ENCODE measurements around the gene FIGNL1.

The FIGNL1 gene, protein sequence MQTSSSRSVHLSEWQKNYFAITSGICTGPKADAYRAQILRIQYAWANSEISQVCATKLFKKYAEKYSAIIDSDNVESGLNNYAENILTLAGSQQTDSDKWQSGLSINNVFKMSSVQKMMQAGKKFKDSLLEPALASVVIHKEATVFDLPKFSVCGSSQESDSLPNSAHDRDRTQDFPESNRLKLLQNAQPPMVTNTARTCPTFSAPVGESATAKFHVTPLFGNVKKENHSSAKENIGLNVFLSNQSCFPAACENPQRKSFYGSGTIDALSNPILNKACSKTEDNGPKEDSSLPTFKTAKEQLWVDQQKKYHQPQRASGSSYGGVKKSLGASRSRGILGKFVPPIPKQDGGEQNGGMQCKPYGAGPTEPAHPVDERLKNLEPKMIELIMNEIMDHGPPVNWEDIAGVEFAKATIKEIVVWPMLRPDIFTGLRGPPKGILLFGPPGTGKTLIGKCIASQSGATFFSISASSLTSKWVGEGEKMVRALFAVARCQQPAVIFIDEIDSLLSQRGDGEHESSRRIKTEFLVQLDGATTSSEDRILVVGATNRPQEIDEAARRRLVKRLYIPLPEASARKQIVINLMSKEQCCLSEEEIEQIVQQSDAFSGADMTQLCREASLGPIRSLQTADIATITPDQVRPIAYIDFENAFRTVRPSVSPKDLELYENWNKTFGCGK

DNA sequence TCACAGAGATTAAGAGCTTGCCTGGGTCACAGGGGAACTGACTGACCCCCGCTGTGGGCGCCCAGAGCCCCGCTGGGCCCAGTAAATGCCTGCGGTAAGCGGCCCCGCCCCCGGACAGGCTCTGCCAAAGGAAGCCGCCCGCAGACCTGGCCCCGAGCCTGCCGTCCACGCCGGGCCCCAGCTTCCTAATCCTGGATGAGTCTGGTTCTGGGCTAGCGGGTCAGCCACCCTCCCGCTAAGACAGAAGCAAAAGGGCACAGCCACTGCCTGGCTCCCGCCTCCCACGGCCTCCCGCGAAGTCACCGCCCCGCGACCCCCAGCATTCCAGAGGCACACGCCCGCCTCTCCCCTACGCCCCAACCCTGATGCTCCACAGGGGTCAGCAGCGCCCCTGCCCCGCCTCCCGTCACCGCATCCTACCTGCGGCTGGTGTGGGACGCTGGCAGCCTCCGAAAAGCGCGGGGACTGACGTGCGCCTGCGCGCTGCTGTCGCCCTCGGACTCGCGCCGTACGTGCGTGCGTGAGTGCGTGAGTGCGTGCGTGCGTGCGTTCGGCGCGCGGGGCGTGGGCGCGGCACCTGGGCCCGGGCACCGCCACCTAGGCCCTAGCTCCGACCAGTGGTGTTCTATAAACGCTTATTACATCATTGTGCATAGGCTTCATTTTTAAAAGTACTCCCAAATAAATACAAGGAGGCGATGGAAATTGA is at the start of gene FIGNL1:
Gene FIGNL1 (minus strand): TSS at position 470 of the 709 bp plus-strand sequence. CDS start 3,063 bp downstream, outside the sequence.
- TF ChIP-seq, protein P1, sequence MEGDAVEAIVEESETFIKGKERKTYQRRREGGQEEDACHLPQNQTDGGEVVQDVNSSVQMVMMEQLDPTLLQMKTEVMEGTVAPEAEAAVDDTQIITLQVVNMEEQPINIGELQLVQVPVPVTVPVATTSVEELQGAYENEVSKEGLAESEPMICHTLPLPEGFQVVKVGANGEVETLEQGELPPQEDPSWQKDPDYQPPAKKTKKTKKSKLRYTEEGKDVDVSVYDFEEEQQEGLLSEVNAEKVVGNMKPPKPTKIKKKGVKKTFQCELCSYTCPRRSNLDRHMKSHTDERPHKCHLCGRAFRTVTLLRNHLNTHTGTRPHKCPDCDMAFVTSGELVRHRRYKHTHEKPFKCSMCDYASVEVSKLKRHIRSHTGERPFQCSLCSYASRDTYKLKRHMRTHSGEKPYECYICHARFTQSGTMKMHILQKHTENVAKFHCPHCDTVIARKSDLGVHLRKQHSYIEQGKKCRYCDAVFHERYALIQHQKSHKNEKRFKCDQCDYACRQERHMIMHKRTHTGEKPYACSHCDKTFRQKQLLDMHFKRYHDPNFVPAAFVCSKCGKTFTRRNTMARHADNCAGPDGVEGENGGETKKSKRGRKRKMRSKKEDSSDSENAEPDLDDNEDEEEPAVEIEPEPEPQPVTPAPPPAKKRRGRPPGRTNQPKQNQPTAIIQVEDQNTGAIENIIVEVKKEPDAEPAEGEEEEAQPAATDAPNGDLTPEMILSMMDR (IDR thresholded peaks at IDR 0.05; ENCODE audit: low read depth, low read length): no peak
- DNase-seq (ENCODE audit: extremely low read depth, low read depth): peak; percentile 40

DNA sequence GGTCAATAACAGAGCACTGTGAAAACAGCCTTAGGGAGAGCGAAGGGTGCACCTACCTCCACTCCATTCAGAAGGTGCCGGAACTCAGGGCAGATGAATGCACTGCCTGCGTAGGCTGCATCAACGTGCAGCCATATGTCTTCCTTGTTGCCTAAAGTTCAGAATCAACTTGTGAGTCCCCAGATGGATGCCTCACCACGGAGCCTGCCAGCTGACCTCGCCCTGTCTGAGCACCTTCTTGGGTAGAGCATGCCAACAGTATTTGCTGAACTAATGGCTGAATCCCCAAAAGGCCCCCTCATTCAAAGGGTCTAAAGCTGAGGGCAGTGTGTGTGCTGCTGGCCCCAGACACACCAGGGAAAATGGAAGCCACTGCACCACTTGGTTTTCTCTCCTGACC is 48.9 kb upstream of the FIGNL1 start:
- no peak for DNase-seq (ENCODE audit: extremely low read depth, low read depth)
- TF ChIP-seq, protein P1 (IDR thresholded peaks at IDR 0.05; ENCODE audit: low read depth, low read length): no peak

DNA sequence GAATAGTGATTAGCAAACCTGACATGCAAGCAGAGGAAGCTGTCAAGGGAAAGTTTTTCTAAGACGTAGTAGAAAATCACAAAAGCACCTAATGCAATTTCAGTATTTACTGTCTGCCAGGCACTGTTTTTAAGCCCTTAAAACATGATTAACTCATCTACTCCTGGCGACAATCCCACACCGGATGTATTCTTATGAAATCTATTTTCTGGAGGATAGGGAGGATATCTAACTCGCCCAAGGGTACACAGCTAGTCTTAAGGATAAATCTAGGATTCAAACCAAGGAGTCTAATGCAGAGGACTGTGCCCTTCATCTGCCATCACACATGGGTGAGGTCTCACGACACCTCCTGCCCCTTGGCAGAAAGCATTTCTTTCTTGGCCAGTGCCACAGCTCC is 47.8 kb upstream of the FIGNL1 start:
- DNase-seq (ENCODE audit: extremely low read depth, low read depth): peak; percentile 24
- TF ChIP-seq, protein P1 (IDR thresholded peaks at IDR 0.05; ENCODE audit: low read depth, low read length): no peak

DNA sequence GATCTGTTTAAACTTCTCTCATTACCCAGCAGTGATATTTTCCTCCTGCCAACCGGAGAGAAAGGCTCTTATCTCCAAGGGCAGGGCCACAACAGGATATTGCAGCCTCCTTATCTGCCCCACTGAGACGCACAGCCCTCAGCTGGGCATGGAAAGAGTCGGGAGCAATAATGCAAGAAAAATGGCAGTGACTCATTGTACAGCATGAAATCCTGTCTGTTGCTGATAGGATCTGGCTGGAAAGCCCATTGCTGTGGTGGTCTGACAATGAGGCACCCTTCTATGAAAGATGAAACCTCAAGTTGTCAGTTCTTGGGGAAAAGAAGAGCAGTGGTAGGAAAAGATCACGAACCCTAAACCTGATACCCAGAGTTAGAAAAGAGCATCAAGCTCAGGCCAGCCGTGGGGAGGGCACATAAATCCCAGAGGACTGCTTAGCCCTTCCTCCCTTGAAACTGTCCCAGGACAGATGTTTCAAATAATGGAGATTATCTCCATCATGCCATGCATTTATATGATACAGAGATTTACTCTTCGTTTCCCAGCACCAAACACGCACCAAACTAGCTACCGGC is 47.0 kb upstream of the FIGNL1 start:
- DNase-seq (ENCODE audit: extremely low read depth, low read depth): peak; percentile 29
- TF ChIP-seq, protein P1 (IDR thresholded peaks at IDR 0.05; ENCODE audit: low read depth, low read length): no peak

DNA sequence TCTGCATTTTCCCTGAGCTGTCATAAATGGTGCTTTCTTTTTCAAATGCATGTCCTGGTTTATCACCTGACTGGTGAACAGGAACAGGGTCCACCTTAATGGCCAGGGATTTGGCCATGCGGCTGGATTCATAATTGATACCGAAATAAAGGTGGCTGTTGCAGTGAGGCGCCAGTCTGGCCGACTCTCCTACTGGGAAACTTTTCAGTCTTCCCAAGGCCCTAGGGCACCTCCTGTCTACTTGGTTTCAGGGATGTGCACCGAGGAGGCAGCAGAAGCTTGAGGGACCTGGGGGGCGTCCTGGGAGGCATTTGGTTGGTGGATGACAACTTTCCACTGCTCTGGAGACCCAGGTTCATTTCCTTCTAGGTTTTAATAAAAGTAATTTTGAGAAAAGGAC is 46.4 kb upstream of the FIGNL1 start:
- no peak for DNase-seq (ENCODE audit: extremely low read depth, low read depth)
- TF ChIP-seq, protein P1 (IDR thresholded peaks at IDR 0.05; ENCODE audit: low read depth, low read length): no peak

DNA sequence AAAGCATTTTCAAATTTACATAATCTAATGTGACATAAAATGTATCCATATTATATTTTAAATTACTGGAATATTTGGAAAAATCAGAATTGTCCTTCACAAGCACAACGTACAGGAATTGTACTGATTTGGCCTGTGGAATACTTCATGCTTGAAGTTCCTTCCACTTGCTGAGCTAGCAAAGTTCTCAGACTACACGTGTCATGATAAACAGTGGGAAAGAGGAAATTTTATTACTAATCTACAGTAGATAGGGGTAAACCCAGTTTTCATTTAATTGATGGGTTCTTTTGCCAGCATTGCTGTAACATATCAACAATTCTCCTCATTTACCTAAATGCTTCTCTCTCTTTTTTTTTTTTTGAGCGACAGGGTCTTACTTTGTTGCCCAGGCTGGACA is 45.6 kb upstream of the FIGNL1 start:
- TF ChIP-seq, protein P1 (IDR thresholded peaks at IDR 0.05; ENCODE audit: low read depth, low read length): no peak
- DNase-seq (ENCODE audit: extremely low read depth, low read depth): no peak

Measured in AG09319 (cell line).